Central memory CD4-positive, alpha-beta T cell (primary cell): ENCODE results near the gene RFK.
"Not testable (repeated sequence)": the region's sequence is repeated elsewhere in the genome, so short reads cannot be mapped to it uniquely, and the experiment has no call there.

ENCODE experiments used
- DNase-seq: peaks from one replicate; pipeline ENCODE4 v3.0.0; 2022

Gene RFK

GRCh38 chr9:76369583-76369982 is 24.6 kb downstream of the RFK start:
- no peak for DNase-seq

GRCh38 chr9:76366275-76366674 is 28.0 kb downstream of the RFK start:
- DNase-seq, result no peak

GRCh38 chr9:76365028-76365427 is 29.2 kb downstream of the RFK start:
- DNase-seq, result no peak

DNA sequence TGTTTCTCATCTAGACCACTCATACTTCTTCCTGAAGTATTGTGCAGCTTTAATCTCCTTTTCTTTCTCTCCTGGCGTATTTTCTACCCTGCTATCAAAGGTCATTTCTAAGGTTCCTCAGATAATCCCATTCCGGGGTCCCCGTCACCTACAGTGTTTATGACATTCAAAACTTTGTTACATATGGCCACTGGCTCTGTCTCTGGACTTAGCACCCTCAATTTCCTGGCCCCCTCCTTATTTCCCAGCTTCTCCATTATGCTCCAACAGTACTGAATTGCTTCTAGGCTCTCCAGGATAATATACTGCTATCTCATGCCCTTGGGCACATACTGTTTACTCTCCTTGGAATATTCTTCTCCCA is 31.2 kb downstream of the RFK start:
- no peak for DNase-seq

DNA sequence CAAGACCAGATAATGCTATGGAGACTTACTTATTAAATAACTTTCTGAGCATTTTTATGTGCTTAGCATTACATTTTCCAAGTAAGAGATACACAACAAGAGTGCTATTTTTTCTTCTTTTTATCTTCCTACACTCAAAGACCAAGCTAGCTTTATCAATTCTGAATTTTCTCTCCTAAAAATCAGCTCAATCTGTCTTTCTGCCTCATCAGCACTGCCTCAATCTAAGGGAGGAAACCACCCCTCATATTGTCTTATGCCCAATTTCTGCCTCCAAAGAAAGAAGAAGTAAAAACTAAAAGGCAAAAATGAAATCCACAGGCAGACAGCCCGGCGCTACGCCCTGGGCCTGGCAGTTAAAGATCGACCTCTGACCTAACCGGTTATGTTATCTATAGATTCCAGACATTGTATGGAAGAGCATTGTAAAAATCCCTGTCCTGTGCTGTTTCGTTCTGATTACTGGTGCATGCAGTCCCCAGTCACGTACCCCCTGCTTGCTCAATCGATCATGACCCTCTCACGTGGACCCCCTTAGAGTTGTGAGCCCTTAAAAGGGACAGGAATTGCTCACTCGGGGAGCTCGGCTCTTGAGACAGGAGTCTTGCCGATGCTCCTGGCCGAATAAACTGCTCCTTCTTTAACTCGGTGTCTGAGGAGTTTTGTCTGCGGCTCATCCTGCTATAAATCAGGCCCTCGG is 31.7 kb downstream of the RFK start:
- DNase-seq, result not testable (repeated sequence)

DNA sequence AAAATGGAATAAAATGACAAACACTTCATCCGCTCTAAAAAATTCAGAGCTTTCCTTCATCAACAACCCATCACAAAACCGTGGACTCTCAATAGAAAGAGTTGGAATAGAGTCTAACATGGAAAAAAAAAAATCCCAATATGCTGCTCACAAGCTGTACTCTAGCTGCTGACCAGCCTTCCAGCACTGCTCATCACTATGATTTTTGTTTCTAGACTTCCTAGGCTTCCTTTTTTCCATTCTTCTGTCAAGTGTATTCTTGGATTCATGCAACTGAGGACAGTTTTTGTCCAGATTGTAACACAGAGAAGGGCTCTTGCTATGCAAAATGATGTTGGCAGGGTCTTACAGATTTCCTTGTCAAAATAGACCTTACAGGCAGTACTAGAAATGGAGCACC is 34.5 kb downstream of the RFK start:
- no peak for DNase-seq

- DNase-seq, result no peak
Measured at GRCh38 chr9:76359365-76359764, 34.9 kb downstream of the RFK start.

DNA sequence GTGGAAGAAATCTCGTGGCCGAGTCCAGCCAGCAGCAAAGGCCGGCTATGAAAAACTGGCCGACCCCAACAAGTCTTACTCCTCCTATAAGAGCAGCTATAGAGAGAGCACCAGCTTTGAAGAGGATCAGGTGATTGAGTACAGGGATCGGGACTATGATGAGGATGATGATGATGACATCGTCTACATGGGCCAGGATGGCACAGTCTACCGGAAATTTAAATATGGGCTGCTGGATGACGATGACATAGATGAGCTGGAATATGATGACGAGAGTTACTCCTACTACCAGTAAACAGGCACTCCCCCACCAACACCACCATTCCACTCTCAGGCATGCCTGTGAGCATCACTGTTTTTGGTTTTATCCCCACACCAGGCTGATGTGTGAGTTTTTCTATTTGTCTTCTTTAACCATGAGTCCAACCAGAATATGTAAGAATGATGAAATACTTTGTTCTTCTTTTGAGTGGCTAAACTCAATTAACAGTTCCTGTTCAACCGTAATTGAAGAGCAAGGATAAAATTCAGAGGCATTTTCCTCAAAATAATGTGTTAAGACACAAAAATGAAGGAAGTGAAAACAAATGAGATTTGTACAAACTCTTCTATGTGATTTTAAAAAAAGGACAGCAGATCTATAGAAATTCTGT is 35.5 kb downstream of the RFK start:
- no peak for DNase-seq

- no peak for DNase-seq
Measured at GRCh38 chr9:76357555-76357954, 36.7 kb downstream of the RFK start.

DNA sequence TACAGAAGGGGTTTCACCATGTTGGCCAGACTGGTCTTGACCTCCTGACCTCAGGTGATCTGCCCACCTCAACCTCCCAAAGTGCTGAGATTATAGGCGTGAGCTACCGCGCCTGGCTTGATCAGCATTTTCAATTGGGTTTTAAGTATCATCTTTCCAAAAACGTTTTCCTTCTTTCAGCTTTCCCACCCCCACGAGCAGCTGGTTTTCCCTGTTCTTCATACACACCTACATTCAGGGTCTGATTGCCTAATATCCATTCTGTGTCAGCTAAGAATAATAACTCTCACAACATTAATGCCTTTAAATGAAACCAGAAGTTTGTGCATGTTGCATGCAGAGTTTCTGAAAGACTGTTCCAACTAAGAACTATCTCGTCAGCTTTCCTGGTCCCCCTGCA is 38.3 kb downstream of the RFK start:
- DNase-seq, result no peak

GRCh38 chr9:76354221-76354620 is 40.0 kb downstream of the RFK start:
- DNase-seq, result no peak

DNA sequence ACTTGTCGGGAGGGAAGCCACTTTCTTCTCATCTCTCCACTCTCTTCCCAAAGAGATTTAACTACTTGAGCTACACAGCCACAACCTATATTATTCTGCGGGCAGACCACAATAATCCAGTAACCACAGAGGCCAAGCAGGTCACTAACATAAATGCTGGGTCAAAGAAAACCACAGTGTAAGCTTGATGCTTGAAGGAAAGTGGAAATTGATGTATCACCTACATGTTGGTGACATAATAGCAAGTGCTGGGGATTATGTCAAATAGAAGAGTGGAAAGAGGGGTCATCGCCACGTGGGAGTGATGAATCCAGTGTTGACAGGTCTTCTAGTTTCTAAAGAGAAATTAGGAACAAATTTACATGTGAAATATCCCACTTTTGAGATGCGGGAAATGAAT is 40.9 kb downstream of the RFK start:
- no peak for DNase-seq

GRCh38 chr9:76352026-76352620 is 42.1 kb downstream of the RFK start:
- no peak for DNase-seq

GRCh38 chr9:76351006-76351405 is 43.2 kb downstream of the RFK start:
- no peak for DNase-seq

- no peak for DNase-seq
Measured at GRCh38 chr9:76349865-76350264, 44.4 kb downstream of the RFK start.

DNA sequence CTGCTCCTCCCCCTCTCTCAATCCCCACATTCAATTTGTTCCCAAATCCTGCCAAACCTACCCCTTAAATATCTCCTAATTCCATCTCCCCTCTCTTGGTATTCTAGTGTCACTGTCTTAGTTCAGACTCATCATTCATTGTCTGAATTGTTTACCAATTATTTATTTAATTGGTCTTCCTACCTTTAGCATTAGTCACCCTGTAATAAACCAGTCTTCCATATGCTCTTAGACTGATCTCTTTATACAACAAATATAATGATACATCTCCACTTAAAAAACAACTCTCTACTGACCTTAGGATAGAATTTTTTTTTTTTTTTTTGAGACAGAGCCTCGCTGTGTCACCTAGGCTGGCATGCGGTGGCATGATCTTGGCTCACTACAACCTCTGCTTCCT is 51.4 kb downstream of the RFK start:
- no peak for DNase-seq

GRCh38 chr9:76342201-76342600 is 52.0 kb downstream of the RFK start:
- DNase-seq, result no peak

DNA sequence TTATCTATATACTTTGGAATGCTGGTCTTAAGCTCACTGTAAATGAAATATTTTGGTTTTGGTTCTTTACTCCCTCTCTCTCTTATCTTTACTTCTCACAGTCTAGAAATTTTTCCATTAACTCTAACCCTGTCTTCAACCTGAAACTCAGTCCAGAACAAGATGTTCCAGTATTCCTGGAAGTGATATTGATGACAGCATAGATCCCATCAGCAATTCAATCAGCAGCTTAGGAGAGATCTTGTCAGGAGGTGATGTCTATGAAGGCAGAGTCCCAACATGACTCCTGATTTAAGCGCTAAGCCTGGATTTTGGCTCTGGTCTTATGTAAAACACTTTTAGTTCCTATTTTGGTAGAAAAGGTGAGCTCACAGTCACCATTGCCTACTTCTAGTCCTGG is 52.6 kb downstream of the RFK start:
- no peak for DNase-seq

GRCh38 chr9:76338418-76338817 is 55.8 kb downstream of the RFK start:
- DNase-seq, result no peak

DNA sequence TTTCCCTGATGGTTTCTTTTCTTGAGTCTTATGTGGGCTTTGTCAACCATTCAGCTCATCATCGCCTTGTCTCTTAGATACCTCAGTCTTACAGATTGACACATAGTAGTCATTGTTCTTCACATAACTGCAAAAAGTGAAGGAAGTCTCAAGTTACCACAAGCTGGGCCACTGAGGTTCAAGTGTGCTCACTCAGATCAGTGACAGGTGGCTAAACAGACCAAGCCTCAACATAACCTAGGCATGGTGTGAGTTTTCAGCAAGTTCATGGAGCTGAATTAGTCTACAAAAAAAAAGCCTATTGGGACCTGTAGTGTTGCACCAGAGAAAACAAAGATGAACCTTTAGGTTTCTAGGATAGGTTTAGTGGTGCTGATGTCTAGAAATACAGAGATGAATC is 58.2 kb downstream of the RFK start:
- DNase-seq, result no peak
